HG03378 (cell line): ENCODE data around the gene FANCC.
"Not testable (repeated sequence)": the region's sequence is repeated elsewhere in the genome, so short reads cannot be mapped to it uniquely, and the experiment has no call there.

Experiments used
- ATAC-seq: cut with Tn5 transposase; IDR thresholded peaks from one replicate; pipeline ENCODE4 v1.9.1; 2021; ENCODE audit warnings: mild to moderate bottlenecking, moderate library complexity; ENCODE audit not compliant: unreplicated experiment

The FANCC gene

GRCh38 chr9:95330720-95331404 is 13.4 kb upstream of the FANCC start:
- ATAC-seq = no peak

GRCh38 chr9:95329061-95329460 is 11.6 kb upstream of the FANCC start:
- not testable (repeated sequence) for ATAC-seq

- ATAC-seq = no peak
Observed at GRCh38 chr9:95327239-95327865, 9.8 kb upstream of the FANCC start.

- no peak for ATAC-seq
Observed at GRCh38 chr9:95325221-95325620, 7.7 kb upstream of the FANCC start.

GRCh38 chr9:95317893-95318211 is 343 bp upstream of the FANCC start:
- ATAC-seq = no peak

- peak; percentile 35 for ATAC-seq
Observed at GRCh38 chr9:95316794-95317118, 753 bp downstream of the FANCC start.

- ATAC-seq = no peak
Observed at GRCh38 chr9:95316274-95316673, 1.2 kb downstream of the FANCC start.

GRCh38 chr9:95315108-95315746 is 2.3 kb downstream of the FANCC start:
- ATAC-seq = no peak

- no peak for ATAC-seq
Observed at GRCh38 chr9:95313010-95313498, 4.5 kb downstream of the FANCC start.

GRCh38 chr9:95311961-95312360 is 5.5 kb downstream of the FANCC start:
- no peak for ATAC-seq

GRCh38 chr9:95307538-95307937 is 10.0 kb downstream of the FANCC start:
- ATAC-seq = no peak

GRCh38 chr9:95306819-95307218 is 10.7 kb downstream of the FANCC start:
- no peak for ATAC-seq

GRCh38 chr9:95305770-95306492 is 11.6 kb downstream of the FANCC start:
- ATAC-seq = no peak

GRCh38 chr9:95302479-95302878 is 15.0 kb downstream of the FANCC start:
- ATAC-seq = no peak

GRCh38 chr9:95297760-95298159 is 19.7 kb downstream of the FANCC start:
- no peak for ATAC-seq

GRCh38 chr9:95297316-95297715 is 20.2 kb downstream of the FANCC start:
- ATAC-seq = no peak

GRCh38 chr9:95296761-95297160 is 20.7 kb downstream of the FANCC start:
- ATAC-seq = no peak

GRCh38 chr9:95293296-95293695 is 24.2 kb downstream of the FANCC start:
- not testable (repeated sequence) for ATAC-seq

GRCh38 chr9:95292226-95292625 is 25.3 kb downstream of the FANCC start:
- no peak for ATAC-seq

- no peak for ATAC-seq
Observed at GRCh38 chr9:95286151-95286550, 31.4 kb downstream of the FANCC start.

GRCh38 chr9:95285307-95285706 is 32.2 kb downstream of the FANCC start:
- no peak for ATAC-seq
